HK-2 (cell line): ENCODE measurements around the gene TAGLN2.

Experiments
- DNase-seq: peaks from one replicate; pipeline ENCODE4 v3.0.0-alpha.2; 2018; ENCODE audit not compliant: unreplicated experiment

Gene TAGLN2

GRCh38 chr1:159949981-159950381 is 24.7 kb upstream of the TAGLN2 start:
- no peak for DNase-seq

- DNase-seq: no peak
Measured at GRCh38 chr1:159949123-159949522, 23.8 kb upstream of the TAGLN2 start.

GRCh38 chr1:159947942-159948341 is 22.6 kb upstream of the TAGLN2 start:
- no peak for DNase-seq

GRCh38 chr1:159946242-159947187 is 21.2 kb upstream of the TAGLN2 start:
- DNase-seq: no peak

GRCh38 chr1:159945483-159946241 is 20.4 kb upstream of the TAGLN2 start, which contains the start of gene IGSF9:
Gene IGSF9 (minus strand): TSS chr1:159945613. CDS start chr1:159943454, 2,159 bp downstream.
- DNase-seq: peak; percentile 47

- no peak for DNase-seq
Measured at GRCh38 chr1:159944623-159945455, 19.5 kb upstream of the TAGLN2 start.

- DNase-seq: no peak
Measured at GRCh38 chr1:159943908-159944622, 18.8 kb upstream of the TAGLN2 start.

- no peak for DNase-seq
Measured at GRCh38 chr1:159943278-159943640, 18.0 kb upstream of the TAGLN2 start.

- DNase-seq: no peak
Measured at GRCh38 chr1:159942632-159943277, 17.4 kb upstream of the TAGLN2 start.

GRCh38 chr1:159941591-159942560 is 16.6 kb upstream of the TAGLN2 start:
- no peak for DNase-seq

- no peak for DNase-seq
Measured at GRCh38 chr1:159941141-159941540, 15.8 kb upstream of the TAGLN2 start.

- no peak for DNase-seq
Measured at GRCh38 chr1:159940006-159940620, 14.8 kb upstream of the TAGLN2 start.

GRCh38 chr1:159939678-159940002 is 14.3 kb upstream of the TAGLN2 start:
- DNase-seq: no peak

GRCh38 chr1:159938905-159939677 is 13.8 kb upstream of the TAGLN2 start:
- no peak for DNase-seq

GRCh38 chr1:159938211-159938852 is 13.0 kb upstream of the TAGLN2 start:
- no peak for DNase-seq

GRCh38 chr1:159937054-159937750 is 11.9 kb upstream of the TAGLN2 start:
- DNase-seq: no peak

GRCh38 chr1:159936273-159936904 is 11.1 kb upstream of the TAGLN2 start:
- DNase-seq: peak; percentile 88
